LoVo (cell line): ENCODE data around the gene FNDC5.

Source experiments
- DNase-seq: peaks from one replicate; pipeline ENCODE4 v3.0.0-alpha.2; 2016; ENCODE audit warnings: low spot score

Gene FNDC5

GRCh38 chr1:32897082-32898049 lies 26.7 kb upstream of the FNDC5 start:
- no peak for DNase-seq

DNA sequence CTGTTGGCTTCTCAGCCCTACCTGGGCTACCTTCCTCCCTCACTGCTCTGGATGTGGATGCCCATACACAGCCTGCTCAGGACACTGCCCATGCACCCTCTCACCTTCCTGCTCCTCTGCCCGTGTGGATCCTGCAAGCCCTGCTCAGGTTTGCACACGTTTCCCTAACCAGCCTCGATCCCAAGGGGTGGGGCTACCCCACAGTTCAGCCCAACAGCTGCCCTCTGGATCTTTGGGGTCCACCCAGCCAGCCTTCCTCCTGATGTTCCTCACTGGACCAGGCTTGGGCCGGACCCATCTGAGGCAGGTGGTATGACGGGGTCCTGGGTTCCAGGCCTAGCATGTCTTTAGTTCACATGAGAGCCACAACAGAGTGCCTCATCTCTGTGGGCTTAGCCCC lies 25.7 kb upstream of the FNDC5 start:
- no peak for DNase-seq

GRCh38 chr1:32895325-32896215 lies 24.9 kb upstream of the FNDC5 start:
- DNase-seq, result no peak

- DNase-seq, result no peak
These were observed 24.0 kb upstream of the FNDC5 start for GRCh38 chr1:32894681-32895080.

DNA sequence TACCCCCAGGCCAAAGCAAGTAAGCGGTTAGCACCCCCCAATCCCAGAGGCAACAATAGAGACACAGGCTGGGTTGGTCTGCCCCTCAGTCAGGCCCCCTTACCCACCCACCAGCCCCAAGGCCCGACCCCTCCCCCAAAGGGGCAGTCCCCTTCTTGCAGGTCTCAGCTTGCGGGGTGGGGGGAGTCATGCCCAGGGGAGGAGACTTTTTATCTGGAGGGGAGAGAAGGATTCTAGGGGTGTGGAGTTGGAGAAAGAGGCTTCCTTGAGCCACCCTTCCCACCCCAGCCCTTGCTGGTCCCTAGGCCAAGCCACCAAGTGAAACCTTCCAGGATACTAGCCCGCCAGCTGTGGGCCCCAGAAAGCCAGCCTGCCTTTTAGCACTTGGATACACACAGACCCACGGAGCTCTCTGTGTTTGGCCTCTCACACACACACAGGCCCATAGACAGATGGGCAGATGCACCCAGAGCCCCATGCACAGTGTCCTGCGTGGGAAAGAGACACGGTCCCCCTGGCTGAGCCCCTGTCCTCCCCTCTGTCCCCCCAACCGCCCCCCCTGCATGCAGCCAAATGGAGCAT lies 23.4 kb upstream of the FNDC5 start:
- DNase-seq, result no peak

GRCh38 chr1:32893198-32894018 lies 22.7 kb upstream of the FNDC5 start:
- DNase-seq, result no peak

- DNase-seq, result no peak
These were observed 21.9 kb upstream of the FNDC5 start for GRCh38 chr1:32892368-32893197.

GRCh38 chr1:32891630-32892029 lies 20.9 kb upstream of the FNDC5 start:
- no peak for DNase-seq

DNA sequence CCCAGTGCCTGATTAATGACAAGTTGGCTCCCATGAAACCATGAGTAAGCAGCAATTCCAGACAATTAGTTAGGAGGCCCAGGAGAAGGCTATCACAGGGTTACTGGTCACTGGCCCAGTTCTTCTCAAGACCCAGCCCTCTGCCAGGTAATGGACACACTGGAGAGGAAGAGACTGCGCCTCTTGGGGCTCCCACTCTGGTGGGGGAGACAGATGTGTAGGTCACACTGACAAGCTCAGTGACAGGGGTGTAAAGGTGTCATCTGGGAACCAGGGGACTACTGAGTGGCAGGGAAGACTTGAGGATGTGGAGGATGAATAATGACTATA lies 20.5 kb upstream of the FNDC5 start:
- DNase-seq, result no peak

DNA sequence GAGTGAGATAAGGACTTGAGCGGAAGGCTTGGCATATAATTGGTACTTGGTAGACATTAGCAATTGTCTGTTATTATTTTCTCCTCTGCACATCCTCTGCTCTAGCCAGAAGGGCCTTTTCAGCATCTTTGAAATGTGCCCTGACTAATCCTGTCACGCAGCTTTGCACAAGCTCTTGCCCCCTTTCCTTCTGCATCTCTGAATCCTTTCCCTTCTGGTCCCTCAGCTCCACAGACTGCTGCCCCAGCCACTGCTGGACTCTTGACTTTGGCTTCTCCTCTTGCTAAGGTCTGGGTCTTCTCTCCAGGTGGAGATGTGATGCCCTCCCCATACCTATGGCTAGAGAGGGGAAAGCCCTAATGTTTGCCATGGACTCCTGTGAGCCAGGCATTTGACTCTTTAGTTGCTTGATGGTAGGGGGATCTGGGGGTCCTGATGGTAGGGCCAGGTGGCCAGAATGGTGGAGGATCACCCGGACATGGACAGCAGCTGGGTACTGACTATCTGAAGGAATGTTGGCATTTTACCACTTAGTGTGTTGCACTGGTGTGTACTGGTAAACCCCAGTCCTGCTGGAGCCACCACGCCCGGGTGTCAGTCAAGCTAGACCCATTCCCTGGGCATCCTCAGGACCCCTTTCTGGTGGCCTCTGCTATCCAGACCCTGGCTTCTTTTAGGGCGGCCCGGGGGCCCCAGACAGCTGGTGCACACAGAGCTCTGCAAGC lies 20.0 kb upstream of the FNDC5 start:
- DNase-seq, result no peak

DNA sequence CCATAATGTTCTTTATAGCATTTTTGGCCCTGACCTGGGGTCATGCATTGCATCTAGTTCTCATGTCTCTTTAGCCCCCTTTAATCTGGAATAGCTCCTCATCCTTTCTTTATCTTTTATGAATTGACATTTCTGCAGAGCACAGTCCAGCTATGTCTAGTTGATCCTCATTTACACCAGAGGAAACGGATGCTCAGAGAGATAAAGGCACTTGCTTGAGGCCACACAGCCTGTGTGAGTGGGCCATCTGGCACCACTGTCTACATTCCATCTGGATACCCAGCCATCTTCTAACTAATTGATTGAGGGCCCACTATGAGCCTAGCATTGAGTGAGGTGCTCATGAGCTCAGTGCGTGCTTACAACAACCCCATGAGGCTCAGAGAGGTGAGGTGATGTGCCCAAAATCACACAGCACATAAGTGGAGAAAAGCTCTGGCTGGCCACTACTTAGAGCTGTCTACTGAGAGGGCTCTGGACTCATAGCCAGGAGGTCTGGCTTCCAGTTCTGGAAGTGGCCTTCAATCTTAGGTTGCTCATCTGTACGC lies 19.1 kb upstream of the FNDC5 start:
- no peak for DNase-seq

GRCh38 chr1:32888677-32889420 lies 18.1 kb upstream of the FNDC5 start:
- DNase-seq, result no peak

GRCh38 chr1:32888134-32888533 lies 17.4 kb upstream of the FNDC5 start:
- DNase-seq, result no peak

DNA sequence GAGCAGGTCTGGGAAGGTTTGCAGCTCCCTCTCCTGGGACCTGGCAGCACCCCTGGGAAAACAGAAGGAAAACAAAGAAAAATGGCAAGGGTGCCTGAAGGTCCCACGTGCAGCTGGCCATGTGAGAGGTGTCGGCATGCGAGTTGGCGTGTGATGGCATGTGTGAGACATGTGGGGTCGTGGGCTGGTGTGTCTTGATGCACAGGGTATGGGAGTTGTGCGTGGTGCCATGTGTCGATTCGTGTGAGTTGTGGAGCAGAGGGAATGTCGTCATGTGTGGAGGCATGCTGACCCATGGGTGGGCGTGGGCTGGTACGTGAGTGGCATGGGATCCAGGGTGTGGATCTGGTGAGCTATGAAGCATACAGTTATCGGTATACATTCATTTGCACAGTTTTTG lies 16.9 kb upstream of the FNDC5 start:
- DNase-seq, result no peak

- no peak for DNase-seq
These were observed 16.2 kb upstream of the FNDC5 start for GRCh38 chr1:32886828-32887414.

DNA sequence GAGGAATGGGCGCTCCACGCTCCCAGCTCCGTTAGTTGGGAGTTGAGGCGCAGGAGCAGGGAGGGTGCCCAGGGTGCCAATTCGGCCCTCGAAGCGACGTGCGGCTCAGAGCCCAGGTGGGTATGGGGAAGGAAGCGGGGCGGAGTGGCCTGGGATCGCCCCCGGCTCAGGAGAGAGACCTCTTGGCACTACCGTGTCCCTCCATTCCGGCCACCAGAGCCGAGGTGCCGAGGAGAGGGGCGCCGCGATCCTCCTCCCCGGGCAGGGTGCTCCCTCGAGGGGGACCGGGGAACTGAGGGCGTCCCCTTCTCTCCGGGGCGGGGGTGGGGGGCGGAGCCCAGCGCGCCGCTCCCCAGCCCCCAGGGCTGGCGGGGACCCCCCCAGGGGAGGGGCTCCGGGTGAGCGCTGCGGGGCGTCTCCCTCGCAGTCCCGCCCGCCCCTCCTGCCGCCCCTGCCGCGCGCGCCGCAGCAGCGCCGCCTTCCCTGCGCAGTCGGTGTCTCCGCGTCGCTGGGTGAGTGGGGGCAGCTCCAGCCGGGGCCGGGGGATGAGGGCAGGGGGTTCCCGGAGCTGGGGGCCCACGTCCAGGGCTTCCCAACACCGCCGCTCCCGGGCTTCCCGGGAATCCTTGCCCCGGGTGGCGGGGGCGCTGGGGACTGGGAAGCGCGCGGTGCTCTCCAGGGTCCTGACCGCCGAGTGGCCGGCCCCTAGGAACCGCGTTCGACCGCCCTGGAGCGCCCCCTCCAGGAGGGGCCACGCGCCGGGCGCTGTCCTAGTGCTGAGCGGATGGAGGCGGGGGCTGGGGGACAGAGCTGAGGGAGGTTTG lies 15.5 kb upstream of the FNDC5 start, which contains the start of gene HPCA:
TSS of gene HPCA (plus strand) at position 488 of the 824 bp plus-strand sequence. CDS start 2,408 bp downstream, outside the sequence.
- peak; percentile 41 for DNase-seq

DNA sequence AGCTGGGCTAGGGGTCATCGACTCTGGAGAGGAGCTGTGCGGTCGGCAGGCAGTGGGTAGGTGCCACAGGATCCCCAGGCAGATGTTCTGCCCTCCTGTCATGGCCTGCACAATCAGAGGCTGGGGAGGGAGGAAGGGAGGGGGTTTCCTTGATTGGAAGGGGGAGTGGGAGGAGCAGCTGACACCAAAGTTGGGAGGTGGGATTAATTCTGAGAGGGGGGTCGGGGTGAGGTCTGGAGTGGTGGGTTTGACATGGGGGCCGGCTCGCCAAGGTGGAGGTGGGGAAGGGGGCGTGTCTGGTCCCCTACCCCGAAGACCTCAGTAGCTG lies 14.9 kb upstream of the FNDC5 start:
- DNase-seq, result no peak

GRCh38 chr1:32884726-32885125 lies 14.0 kb upstream of the FNDC5 start:
- DNase-seq, result no peak
